ENCODE results near the gene PAPOLG.
"Not testable (repeated sequence)": the region's sequence is repeated elsewhere in the genome, so short reads cannot be mapped to it uniquely, and the experiment has no call there.

Gene PAPOLG

GRCh38 chr2:60806595-60806987, 50.5 kb downstream of the PAPOLG start:
- H2AFZ ChIP-seq (ENCODE audit: low read depth) = no peak overlapping the region

DNA sequence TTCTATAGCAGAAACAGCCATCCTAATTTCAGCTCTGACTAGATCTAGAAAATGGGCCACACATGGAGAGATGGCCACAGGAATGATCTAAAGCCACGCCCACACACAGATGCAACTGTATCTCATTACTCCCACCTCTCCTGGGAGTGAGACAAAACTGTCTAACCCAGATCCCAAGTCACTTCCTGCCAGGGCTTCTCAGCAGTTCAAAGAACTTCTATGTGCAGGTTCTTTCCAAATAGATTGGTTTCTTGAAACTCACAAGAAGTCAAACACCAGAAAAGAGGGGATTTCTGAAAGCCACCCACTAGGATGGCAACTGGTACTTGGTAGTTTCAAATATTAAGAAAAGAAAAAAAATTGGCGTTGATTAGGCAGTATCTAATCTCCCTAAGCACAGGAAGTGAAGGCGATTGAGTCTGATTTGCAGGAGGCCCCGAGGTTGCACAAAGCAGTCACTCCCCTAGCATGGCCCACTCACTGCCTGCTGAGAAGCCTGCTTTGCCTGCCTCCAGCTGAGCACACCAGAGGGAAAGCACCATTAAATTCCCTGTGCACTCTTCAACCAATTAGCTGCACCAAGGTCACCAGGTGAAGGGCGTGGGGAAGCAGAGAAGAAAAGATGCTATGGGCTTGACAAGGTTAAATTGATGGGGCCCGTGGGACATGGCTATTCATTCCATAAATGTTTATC, 51.1 kb downstream of the PAPOLG start:
- H3K79me2 ChIP-seq (ENCODE audit: insufficient read depth, low read depth) = no peaks in the 10 kb centered on the region
- H2AFZ ChIP-seq (ENCODE audit: low read depth) = peak overlapping the region; percentile 41; the same call in 1 of the 2 replicates
- H3K9ac ChIP-seq = no peak overlapping the region
- no peak for TF ChIP-seq CTCF (conservative IDR thresholded peaks at IDR 0.05; ENCODE audit: low read depth, low read length)
- no peaks in the 10 kb centered on the region for H4K20me1 ChIP-seq (ENCODE audit: insufficient read depth)
- H3K36me3 ChIP-seq (ENCODE audit: insufficient read depth) = no peaks in the 10 kb centered on the region
- no peak overlapping the region for H3K4me3 ChIP-seq (IDR thresholded peaks at IDR 0.05; ENCODE audit: insufficient read depth, low read depth, low read length)
- no peaks in the 10 kb centered on the region for H3K27me3 ChIP-seq (ENCODE audit: insufficient read depth, low read depth)
- peak overlapping the region; percentile 34; the same call in 1 of the 2 replicates for H3K27ac ChIP-seq
- H3K4me2 ChIP-seq = peak overlapping the region; percentile 34
- H3K4me1 ChIP-seq (ENCODE audit: low read depth, poor library complexity, severe bottlenecking) = peaks cover 26% of the 10 kb centered on the region

More at GRCh38 chr2:60806595-60806987, 50.5 kb downstream of the PAPOLG start:
- Histone ChIP-seq H3K27me3 (ENCODE audit: insufficient read depth, low read depth) (no peaks in the 10 kb centered on the region), H3K27ac (peak overlapping the region; percentile 34; the same call in 1 of the 2 replicates), H3K4me3 (IDR thresholded peaks at IDR 0.05; ENCODE audit: insufficient read depth, low read depth, low read length) (no peak overlapping the region), H3K36me3 (ENCODE audit: insufficient read depth) (no peaks in the 10 kb centered on the region), H3K79me2 (ENCODE audit: insufficient read depth, low read depth) (no peaks in the 10 kb centered on the region), H3K4me2 (peak overlapping the region; percentile 34), H3K9ac (no peak overlapping the region), H3K4me1 (ENCODE audit: low read depth, poor library complexity, severe bottlenecking) (peaks cover 26% of the 10 kb centered on the region), H4K20me1 (ENCODE audit: insufficient read depth) (no peaks in the 10 kb centered on the region)
- TF ChIP-seq CTCF (conservative IDR thresholded peaks at IDR 0.05; ENCODE audit: low read depth, low read length) = no peak

- Histone ChIP-seq H3K36me3 (ENCODE audit: insufficient read depth) (no peaks in the 10 kb centered on the region), H3K9ac (no peak overlapping the region), H3K4me2 (no peak overlapping the region), H4K20me1 (ENCODE audit: insufficient read depth) (no peaks in the 10 kb centered on the region), H3K79me2 (ENCODE audit: insufficient read depth, low read depth) (no peaks in the 10 kb centered on the region), H2AFZ (ENCODE audit: low read depth) (no peak overlapping the region), H3K27me3 (ENCODE audit: insufficient read depth, low read depth) (no peaks in the 10 kb centered on the region), H3K27ac (no peak overlapping the region), H3K4me1 (ENCODE audit: low read depth, poor library complexity, severe bottlenecking) (peaks cover 26% of the 10 kb centered on the region), H3K4me3 (IDR thresholded peaks at IDR 0.05; ENCODE audit: insufficient read depth, low read depth, low read length) (no peak overlapping the region)
- TF ChIP-seq CTCF (conservative IDR thresholded peaks at IDR 0.05; ENCODE audit: low read depth, low read length) = no peak
These were observed 52.3 kb downstream of the PAPOLG start for GRCh38 chr2:60808330-60808801.

GRCh38 chr2:60811491-60812375, 55.7 kb downstream of the PAPOLG start:
- TF ChIP-seq CTCF (conservative IDR thresholded peaks at IDR 0.05; ENCODE audit: low read depth, low read length) = no peak
- Histone ChIP-seq H2AFZ (ENCODE audit: low read depth) (no peak overlapping the region), H3K9ac (no peak overlapping the region), H3K27me3 (ENCODE audit: insufficient read depth, low read depth) (no peaks in the 10 kb centered on the region), H3K36me3 (ENCODE audit: insufficient read depth) (no peaks in the 10 kb centered on the region), H3K4me2 (no peak overlapping the region), H3K4me1 (ENCODE audit: low read depth, poor library complexity, severe bottlenecking) (peaks cover 10% of the 10 kb centered on the region), H4K20me1 (ENCODE audit: insufficient read depth) (no peaks in the 10 kb centered on the region), H3K4me3 (IDR thresholded peaks at IDR 0.05; ENCODE audit: insufficient read depth, low read depth, low read length) (no peak overlapping the region), H3K79me2 (ENCODE audit: insufficient read depth, low read depth) (no peaks in the 10 kb centered on the region), H3K27ac (no peak overlapping the region)

GRCh38 chr2:60817191-60817590, 61.1 kb downstream of the PAPOLG start:
- H3K36me3 ChIP-seq (ENCODE audit: insufficient read depth); H3K27ac ChIP-seq; H3K79me2 ChIP-seq (ENCODE audit: insufficient read depth, low read depth); H3K9ac ChIP-seq; H3K4me3 ChIP-seq (IDR thresholded peaks at IDR 0.05; ENCODE audit: insufficient read depth, low read depth, low read length); H4K20me1 ChIP-seq (ENCODE audit: insufficient read depth); H2AFZ ChIP-seq (ENCODE audit: low read depth); H3K27me3 ChIP-seq (ENCODE audit: insufficient read depth, low read depth); H3K4me2 ChIP-seq: not testable (repeated sequence)
- H3K4me1 ChIP-seq (ENCODE audit: low read depth, poor library complexity, severe bottlenecking) = peaks cover 19% of the 10 kb centered on the region
